ENCODE data around the gene LCN12.

LCN12 gene

GRCh38 chr9:136964833-136965422 is 12.9 kb downstream of the LCN12 start:
- Histone ChIP-seq H3K4me3 (ENCODE audit: insufficient read depth, low read depth, low read length) (no peak overlapping the region), H3K9me3 (ENCODE audit: control insufficient read depth, low read length) (no peaks in the 10 kb centered on the region), H3K4me1 (ENCODE audit: control insufficient read depth, insufficient read depth, low read length) (peaks cover 13% of the 10 kb centered on the region), H3K36me3 (ENCODE audit: control insufficient read depth, insufficient read depth, low read length) (no peaks in the 10 kb centered on the region), H3K27me3 (ENCODE audit: control insufficient read depth, insufficient read depth, low read length, poor library complexity, severe bottlenecking) (no peaks in the 10 kb centered on the region), H3K27ac (ENCODE audit: insufficient read depth, low read depth, low read length, poor library complexity, severe bottlenecking) (no peak overlapping the region)
- WGBS, 2 experiments = 92 to 94% methylated on average over 26 of the region's 26 CpGs

GRCh38 chr9:136965771-136966484 is 13.9 kb downstream of the LCN12 start:
- WGBS, 2 experiments = 59 to 60% methylated on average over 23 of the region's 23 CpGs
- Histone ChIP-seq H3K27me3 (ENCODE audit: control insufficient read depth, insufficient read depth, low read length, poor library complexity, severe bottlenecking) (no peaks in the 10 kb centered on the region), H3K27ac (ENCODE audit: insufficient read depth, low read depth, low read length, poor library complexity, severe bottlenecking) (no peak overlapping the region), H3K9me3 (ENCODE audit: control insufficient read depth, low read length) (no peaks in the 10 kb centered on the region), H3K4me1 (ENCODE audit: control insufficient read depth, insufficient read depth, low read length) (peaks cover 13% of the 10 kb centered on the region), H3K4me3 (ENCODE audit: insufficient read depth, low read depth, low read length) (no peak overlapping the region), H3K36me3 (ENCODE audit: control insufficient read depth, insufficient read depth, low read length) (no peaks in the 10 kb centered on the region)

GRCh38 chr9:136968333-136969127 is 16.5 kb downstream of the LCN12 start:
- WGBS, 2 experiments = 91 to 93% methylated on average over 17 of the region's 17 CpGs
- H3K27ac ChIP-seq (ENCODE audit: insufficient read depth, low read depth, low read length, poor library complexity, severe bottlenecking) = no peak overlapping the region

GRCh38 chr9:136969150-136969549 is 17.1 kb downstream of the LCN12 start:
- Histone ChIP-seq H3K27ac (ENCODE audit: insufficient read depth, low read depth, low read length, poor library complexity, severe bottlenecking) (no peak overlapping the region), H3K36me3 (ENCODE audit: control insufficient read depth, insufficient read depth, low read length) (no peaks in the 10 kb centered on the region)
- WGBS, 2 experiments = 88 to 90% methylated on average over 17 of the region's 17 CpGs

More at GRCh38 chr9:136968333-136969127, 16.5 kb downstream of the LCN12 start:
- Histone ChIP-seq H3K4me1 (ENCODE audit: control insufficient read depth, insufficient read depth, low read length) (peaks cover 13% of the 10 kb centered on the region), H3K36me3 (ENCODE audit: control insufficient read depth, insufficient read depth, low read length) (no peaks in the 10 kb centered on the region), H3K27me3 (ENCODE audit: control insufficient read depth, insufficient read depth, low read length, poor library complexity, severe bottlenecking) (no peaks in the 10 kb centered on the region), H3K4me3 (ENCODE audit: insufficient read depth, low read depth, low read length) (no peak overlapping the region), H3K9me3 (ENCODE audit: control insufficient read depth, low read length) (no peaks in the 10 kb centered on the region)

GRCh38 chr9:136969774-136970173 is 17.7 kb downstream of the LCN12 start:
- Histone ChIP-seq H3K4me3 (ENCODE audit: insufficient read depth, low read depth, low read length) (no peak overlapping the region), H3K27ac (ENCODE audit: insufficient read depth, low read depth, low read length, poor library complexity, severe bottlenecking) (no peak overlapping the region), H3K27me3 (ENCODE audit: control insufficient read depth, insufficient read depth, low read length, poor library complexity, severe bottlenecking) (no peaks in the 10 kb centered on the region), H3K9me3 (ENCODE audit: control insufficient read depth, low read length) (no peaks in the 10 kb centered on the region), H3K36me3 (ENCODE audit: control insufficient read depth, insufficient read depth, low read length) (no peaks in the 10 kb centered on the region), H3K4me1 (ENCODE audit: control insufficient read depth, insufficient read depth, low read length) (peaks cover 6% of the 10 kb centered on the region)
- WGBS, 2 experiments = 81 to 85% methylated on average over 5 of the region's 5 CpGs

More at GRCh38 chr9:136969150-136969549, 17.1 kb downstream of the LCN12 start:
- Histone ChIP-seq H3K27me3 (ENCODE audit: control insufficient read depth, insufficient read depth, low read length, poor library complexity, severe bottlenecking) (no peaks in the 10 kb centered on the region), H3K4me1 (ENCODE audit: control insufficient read depth, insufficient read depth, low read length) (peaks cover 12% of the 10 kb centered on the region), H3K9me3 (ENCODE audit: control insufficient read depth, low read length) (no peaks in the 10 kb centered on the region), H3K4me3 (ENCODE audit: insufficient read depth, low read depth, low read length) (no peak overlapping the region)

GRCh38 chr9:136970361-136970760 is 18.3 kb downstream of the LCN12 start:
- H3K9me3 ChIP-seq (ENCODE audit: control insufficient read depth, low read length) = no peaks in the 10 kb centered on the region
- no peaks in the 10 kb centered on the region for H3K36me3 ChIP-seq (ENCODE audit: control insufficient read depth, insufficient read depth, low read length)
- no peaks in the 10 kb centered on the region for H3K27me3 ChIP-seq (ENCODE audit: control insufficient read depth, insufficient read depth, low read length, poor library complexity, severe bottlenecking)
- H3K4me1 ChIP-seq (ENCODE audit: control insufficient read depth, insufficient read depth, low read length) = peaks cover 6% of the 10 kb centered on the region
- 91 to 95% methylated on average over 11 of the region's 11 CpGs for WGBS, 2 experiments
- no peak overlapping the region for H3K27ac ChIP-seq (ENCODE audit: insufficient read depth, low read depth, low read length, poor library complexity, severe bottlenecking)
- no peak overlapping the region for H3K4me3 ChIP-seq (ENCODE audit: insufficient read depth, low read depth, low read length)

GRCh38 chr9:136971746-136972145 is 19.7 kb downstream of the LCN12 start:
- no peaks in the 10 kb centered on the region for H3K36me3 ChIP-seq (ENCODE audit: control insufficient read depth, insufficient read depth, low read length)
- peaks cover under 1% of the 10 kb centered on the region for H3K27me3 ChIP-seq (ENCODE audit: control insufficient read depth, insufficient read depth, low read length, poor library complexity, severe bottlenecking)
- 89 to 92% methylated on average over 14 of the region's 14 CpGs for WGBS, 2 experiments
- no peaks in the 10 kb centered on the region for H3K4me1 ChIP-seq (ENCODE audit: control insufficient read depth, insufficient read depth, low read length)
- no peak overlapping the region for H3K4me3 ChIP-seq (ENCODE audit: insufficient read depth, low read depth, low read length)
- H3K27ac ChIP-seq (ENCODE audit: insufficient read depth, low read depth, low read length, poor library complexity, severe bottlenecking) = no peak overlapping the region
- H3K9me3 ChIP-seq (ENCODE audit: control insufficient read depth, low read length) = no peaks in the 10 kb centered on the region

GRCh38 chr9:136972335-136972734 is 20.3 kb downstream of the LCN12 start:
- peaks cover under 1% of the 10 kb centered on the region for H3K4me1 ChIP-seq (ENCODE audit: control insufficient read depth, insufficient read depth, low read length)
- WGBS, 2 experiments = 90 to 92% methylated on average over 11 of the region's 11 CpGs

GRCh38 chr9:136972743-136973142 is 20.7 kb downstream of the LCN12 start:
- H3K27ac ChIP-seq (ENCODE audit: insufficient read depth, low read depth, low read length, poor library complexity, severe bottlenecking) = no peak overlapping the region
- no peaks in the 10 kb centered on the region for H3K9me3 ChIP-seq (ENCODE audit: control insufficient read depth, low read length)
- peaks cover 10% of the 10 kb centered on the region for H3K27me3 ChIP-seq (ENCODE audit: control insufficient read depth, insufficient read depth, low read length, poor library complexity, severe bottlenecking)
- H3K4me1 ChIP-seq (ENCODE audit: control insufficient read depth, insufficient read depth, low read length) = peaks cover 3% of the 10 kb centered on the region
- no peak overlapping the region for H3K4me3 ChIP-seq (ENCODE audit: insufficient read depth, low read depth, low read length)
- 80 to 85% methylated on average over 13 of the region's 13 CpGs for WGBS, 2 experiments
- no peaks in the 10 kb centered on the region for H3K36me3 ChIP-seq (ENCODE audit: control insufficient read depth, insufficient read depth, low read length)

More at GRCh38 chr9:136972335-136972734, 20.3 kb downstream of the LCN12 start:
- Histone ChIP-seq H3K9me3 (ENCODE audit: control insufficient read depth, low read length) (no peaks in the 10 kb centered on the region), H3K4me3 (ENCODE audit: insufficient read depth, low read depth, low read length) (no peak overlapping the region), H3K27me3 (ENCODE audit: control insufficient read depth, insufficient read depth, low read length, poor library complexity, severe bottlenecking) (peaks cover 6% of the 10 kb centered on the region), H3K27ac (ENCODE audit: insufficient read depth, low read depth, low read length, poor library complexity, severe bottlenecking) (no peak overlapping the region), H3K36me3 (ENCODE audit: control insufficient read depth, insufficient read depth, low read length) (no peaks in the 10 kb centered on the region)
